Amygdala (tissue), 56 donors: ENCODE results near the gene DCPS.
"Not testable (repeated sequence)": the region's sequence is repeated elsewhere in the genome, so short reads cannot be mapped to it uniquely, and the experiment has no call there.

ENCODE experiments used
- DNase-seq, 56 donors: peaks; one replicate each; lab custom pipeline; 2025; lab: John Stamatoyannopoulos, UW

The DCPS gene

DNA sequence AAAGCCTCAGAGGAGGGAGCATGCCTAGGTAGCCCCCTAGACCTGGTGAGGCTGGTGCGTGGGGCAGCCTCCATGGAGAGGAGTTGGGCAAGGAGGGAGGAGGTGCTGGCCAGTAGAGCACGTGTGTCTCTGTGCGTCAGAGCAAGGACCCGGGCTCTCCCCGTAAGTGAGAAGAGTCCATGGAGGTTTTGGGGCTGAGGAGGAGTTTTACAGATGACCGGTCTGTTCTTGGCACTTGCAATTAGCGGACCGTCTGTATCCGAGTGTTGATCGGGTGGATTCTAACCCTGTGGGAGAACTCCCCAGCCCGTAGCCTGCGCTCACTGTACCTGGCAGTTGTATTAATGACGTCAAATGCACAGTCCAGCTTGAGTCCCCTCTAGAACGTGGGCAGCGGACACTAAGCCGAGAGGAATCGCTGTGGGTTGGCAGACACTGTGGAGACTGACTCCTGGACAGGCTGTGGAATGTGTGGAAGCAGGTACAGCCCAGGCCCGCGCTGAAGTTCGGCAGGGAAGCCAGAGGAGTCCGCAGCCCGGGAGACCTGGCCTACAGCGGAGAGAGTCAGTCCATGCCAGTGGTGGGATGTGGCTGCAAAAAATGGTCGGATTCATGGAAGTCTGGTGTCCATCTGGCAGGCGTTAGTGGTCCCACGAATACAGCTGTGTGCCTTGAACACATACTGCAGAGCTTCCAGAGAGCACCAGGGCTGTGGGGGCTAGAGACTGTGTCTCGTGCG is 70.9 kb downstream of the DCPS start:
- DNase-seq = not testable (repeated sequence)

DNA sequence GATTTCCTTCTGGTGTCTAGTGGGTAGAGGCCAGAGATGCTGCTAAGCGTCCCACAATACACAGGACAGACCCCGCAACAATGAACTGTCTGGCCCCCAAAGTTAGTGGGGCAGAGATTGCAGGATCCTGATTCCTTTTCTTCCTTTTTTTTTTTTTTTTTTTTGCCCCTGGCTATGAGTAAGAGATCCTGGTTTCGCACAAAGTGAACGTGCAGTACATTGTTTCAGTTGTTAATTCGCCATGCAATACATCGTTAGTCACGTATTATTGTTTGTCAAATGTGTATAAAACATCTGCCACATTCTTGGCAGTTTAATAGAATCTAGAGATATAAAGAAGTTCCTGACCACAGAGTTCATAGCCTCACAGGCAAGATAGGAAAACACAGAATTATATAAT is 71.9 kb downstream of the DCPS start:
- no peak for DNase-seq

DNA sequence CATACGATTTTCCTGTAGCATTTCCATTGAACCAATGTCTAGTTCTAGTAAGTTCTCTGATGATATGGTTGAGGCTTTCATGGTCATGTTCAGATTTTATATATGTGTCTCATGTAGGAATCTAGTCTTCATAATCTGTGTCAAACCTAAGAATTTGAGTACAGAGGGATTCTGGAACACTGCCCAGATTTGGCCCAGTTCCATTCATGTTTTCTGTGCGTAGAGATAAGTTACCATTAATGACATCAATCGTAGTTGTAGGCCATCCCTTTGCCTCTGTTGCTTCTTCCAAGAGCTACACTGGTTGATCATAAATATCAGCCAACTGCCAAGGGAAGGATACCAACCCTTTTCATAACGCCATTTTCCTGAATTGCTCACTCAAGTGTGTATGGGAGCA is 74.9 kb downstream of the DCPS start:
- DNase-seq = no peak

DNA sequence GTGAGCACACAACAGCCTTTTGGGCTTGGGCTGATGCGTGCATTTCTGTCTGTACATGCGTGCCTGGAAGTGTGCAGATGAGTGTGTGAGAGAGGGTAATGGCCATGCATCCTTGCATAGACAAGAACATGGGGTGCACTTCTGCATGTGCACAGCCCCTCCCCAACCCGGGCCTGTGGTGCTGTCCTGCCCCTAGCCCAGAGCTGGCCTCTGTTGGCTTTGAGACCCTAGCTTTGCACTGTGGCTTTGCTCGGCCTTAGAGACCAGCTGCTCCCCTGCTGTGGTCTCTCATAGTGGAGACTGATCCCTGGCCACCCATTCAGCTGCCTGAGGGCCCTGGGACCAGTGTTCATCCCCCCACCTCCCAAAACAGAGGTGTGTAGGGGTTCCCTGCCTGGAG is 77.0 kb downstream of the DCPS start:
- no peak for DNase-seq

DNA sequence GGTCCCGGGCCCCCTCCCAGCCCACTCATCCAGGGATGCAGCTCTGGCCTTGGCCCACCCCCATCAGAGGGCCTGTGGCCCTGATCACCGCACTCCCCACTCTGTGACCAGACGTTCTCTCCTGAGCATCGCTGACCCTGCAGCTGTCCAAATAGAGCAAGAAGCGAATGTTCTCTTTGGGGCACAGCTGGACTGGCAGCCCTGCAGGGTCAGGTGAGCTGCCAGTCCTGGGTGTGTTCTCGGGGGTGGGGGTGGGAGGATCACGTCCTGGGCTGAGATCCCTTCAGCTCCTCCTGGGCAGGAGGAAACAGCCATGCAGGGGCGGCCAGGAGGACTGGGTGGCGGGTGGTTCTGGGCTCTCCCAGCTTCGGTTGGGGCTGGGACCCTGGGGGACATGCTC is 78.1 kb downstream of the DCPS start:
- DNase-seq = not testable (repeated sequence)

DNA sequence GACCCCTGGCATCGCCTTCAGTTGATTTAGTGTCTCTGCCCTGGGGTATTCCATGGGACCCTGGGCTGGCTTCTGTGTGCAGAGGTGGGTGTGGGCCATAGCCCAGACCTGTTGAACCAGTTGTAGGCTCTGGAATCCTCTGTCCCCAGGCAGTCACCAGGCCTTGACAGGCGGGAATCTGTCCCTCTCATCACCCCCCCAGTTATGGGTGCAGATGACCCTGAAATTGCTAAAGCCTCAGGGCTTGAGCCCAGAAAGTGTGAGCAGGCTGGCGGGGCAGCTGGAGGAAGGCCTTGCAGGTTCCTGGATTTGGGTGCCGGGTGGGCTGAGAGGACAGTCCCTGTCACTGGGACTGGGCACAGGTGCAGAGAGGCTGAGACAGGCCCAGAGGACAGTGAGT is 78.8 kb downstream of the DCPS start:
- DNase-seq = not testable (repeated sequence)

DNA sequence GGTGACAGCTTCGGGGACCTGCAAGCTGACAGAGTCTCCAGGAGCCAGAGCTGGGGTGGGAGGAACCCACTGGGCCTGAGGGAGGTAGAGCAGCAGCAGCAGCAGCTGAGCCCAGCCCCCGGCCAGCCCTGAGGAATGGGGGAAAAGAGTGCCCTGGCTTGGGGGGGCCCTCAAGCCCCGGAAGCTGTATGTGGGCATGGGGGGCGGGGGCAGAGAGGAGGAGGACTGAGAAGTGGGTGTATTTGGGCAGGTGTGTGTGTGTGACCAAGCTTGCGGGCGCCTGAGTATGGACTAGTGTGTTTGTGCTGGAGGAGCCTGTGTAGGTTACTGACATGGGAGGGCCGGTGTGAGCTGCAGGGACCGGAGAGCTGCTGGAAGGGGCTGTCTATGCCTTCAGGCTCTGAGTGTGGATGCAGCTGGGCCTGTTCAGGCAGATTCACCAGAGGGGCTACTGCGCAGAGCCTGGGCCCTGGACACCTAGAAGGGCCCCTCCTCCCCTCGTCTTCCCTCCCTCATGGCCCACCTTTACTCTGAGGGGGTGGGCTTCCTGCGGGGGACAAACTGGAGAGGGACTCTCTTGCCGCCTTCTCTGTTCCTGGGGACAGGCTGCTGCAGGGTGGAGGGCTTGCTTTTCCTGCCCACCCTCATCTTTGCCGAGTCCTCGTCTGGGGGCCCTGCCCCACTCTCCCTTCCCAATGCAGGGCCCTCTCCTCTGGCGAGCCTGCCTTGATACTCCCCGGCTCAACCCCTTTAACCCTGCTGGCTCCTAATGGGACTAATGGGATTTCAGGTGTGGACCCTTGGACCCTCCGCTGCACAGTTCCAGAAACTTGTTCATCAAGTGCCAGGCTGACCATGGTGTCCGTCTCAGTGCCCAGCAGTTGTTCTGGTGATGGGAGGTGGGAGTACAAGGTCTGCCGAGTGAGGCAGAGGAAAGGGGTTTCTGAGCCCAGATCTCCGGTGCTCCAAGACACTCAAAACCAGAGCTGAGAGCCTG is 79.8 kb downstream of the DCPS start:
- no peak for DNase-seq

DNA sequence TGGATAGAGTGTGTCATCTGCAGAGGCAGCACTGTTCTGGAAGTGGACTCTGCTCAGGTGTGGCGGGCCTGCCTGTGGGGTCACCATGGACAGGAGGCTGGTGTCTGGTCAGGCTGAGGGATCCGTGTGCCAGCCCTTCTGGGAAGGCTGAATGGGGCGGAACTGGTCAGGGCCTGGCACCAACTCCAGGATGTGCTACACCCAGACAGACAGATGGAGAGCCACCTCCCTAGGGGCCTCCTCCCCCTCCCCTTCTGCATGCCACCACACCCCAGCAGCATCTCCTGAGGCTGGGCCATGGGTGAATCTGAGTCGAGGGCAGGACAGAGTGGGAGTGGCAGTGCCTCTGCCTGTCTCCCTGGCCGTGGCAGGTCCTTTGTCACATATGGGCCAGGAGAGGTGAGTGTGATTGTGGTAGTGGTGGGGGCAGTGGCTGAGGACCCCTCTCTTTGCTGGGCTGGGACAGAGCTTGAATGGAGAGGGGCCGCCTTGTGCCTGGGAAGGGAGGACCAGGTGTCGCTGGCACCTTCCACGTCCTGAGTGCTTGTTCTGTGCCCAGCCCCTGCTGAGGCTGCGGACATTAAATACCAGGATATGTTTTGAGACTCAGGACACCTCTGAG is 80.7 kb downstream of the DCPS start:
- DNase-seq = no peak

DNA sequence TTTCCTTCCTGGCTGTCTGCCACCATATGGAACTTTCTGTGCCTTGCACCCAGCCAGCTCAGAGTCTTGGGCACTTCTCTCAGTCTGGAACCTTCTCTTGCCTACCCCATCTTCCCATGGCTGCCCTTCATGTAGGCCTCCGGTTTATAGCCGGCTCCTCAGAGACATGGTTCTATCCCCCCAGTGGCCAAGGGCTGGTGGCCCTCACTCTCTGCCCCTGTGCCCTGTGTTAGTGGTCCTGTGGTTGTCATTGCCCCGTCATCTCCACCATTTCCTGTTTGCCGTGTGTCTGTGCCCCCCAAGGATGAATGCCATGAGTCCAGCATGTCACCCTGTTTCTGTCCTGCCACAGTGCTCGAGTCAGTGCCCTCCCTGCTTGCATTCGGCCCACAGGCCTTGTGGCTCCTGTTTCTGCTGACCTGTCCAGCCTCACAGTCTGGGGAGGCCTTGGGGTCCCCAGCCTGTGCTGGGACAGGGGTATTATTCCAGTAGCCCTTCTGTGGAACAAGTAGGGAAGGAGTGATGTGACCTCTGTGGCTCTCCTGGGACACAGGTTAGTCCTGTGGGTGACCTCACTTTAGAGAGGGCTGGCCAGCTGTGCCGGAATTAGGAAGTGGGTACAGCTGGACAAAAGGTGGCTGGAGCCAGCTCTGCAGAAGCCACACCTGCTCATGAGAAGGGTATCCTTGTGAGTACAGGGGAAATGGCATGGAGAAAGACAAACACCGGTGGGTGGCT is 82.3 kb downstream of the DCPS start:
- DNase-seq = no peak

DNA sequence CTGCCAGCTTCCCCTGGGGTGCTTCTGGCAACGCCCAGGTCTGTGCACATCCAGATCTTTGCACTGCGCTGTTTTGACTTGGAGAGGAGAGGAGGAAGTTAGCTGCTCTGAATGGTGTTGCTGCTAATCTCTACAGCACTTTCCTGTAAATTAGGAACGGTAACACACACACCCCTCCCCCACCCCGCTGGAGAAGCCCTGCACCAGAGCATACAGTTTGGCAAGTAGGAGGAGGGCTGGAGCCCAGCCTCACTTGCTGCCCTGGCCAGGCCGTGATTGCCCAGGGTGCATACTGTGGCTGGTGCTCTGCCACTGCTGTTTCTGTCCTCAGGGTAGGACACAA is 82.8 kb downstream of the DCPS start:
- not testable (repeated sequence) for DNase-seq

DNA sequence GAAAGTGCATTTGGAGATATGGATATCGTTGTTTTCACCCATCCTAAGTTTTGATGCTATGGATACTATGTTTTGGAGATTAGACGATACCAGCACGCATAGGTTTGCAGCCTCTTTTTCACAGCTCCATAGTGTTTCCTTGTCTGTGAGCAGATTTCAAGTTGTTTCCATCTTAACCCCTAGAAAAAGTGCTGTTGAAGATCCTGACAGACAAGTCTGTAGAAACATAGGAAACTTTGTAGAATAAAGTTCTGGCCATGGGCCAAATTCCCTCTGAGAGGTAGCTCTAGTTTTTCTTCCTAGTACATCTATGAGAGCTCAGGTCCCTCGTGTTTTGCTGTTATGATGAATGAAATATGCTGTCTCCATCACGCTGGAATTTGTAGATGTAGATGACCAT is 84.0 kb downstream of the DCPS start:
- DNase-seq = no peak

DNA sequence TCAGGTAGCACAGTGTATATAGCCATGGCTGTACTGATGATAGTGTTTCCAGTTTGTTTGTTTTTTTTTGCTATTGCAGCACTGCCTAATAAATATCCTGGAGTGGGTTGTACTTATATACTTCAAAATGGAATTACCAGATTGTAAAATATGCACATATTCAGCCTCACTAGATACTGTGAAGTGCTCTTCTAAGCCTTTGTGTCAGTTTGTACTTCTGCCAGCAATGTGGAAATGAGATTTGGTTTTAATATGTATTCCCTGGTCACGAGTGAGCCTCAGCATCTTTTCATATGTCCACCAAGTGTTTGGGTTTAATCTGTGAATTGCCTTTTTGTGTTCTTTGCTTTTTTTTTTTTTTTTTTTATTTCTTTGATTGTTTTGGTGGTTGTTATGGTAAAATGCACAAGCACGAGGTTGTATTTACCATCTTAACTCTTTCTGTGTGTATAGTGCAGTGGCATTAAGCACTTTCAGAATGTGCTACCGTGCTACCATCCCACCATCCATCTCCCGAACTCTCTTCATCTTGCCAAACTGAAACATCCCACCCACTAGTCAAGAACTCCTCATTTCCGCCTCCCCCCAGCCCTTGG is 86.5 kb downstream of the DCPS start:
- DNase-seq = no peak

DNA sequence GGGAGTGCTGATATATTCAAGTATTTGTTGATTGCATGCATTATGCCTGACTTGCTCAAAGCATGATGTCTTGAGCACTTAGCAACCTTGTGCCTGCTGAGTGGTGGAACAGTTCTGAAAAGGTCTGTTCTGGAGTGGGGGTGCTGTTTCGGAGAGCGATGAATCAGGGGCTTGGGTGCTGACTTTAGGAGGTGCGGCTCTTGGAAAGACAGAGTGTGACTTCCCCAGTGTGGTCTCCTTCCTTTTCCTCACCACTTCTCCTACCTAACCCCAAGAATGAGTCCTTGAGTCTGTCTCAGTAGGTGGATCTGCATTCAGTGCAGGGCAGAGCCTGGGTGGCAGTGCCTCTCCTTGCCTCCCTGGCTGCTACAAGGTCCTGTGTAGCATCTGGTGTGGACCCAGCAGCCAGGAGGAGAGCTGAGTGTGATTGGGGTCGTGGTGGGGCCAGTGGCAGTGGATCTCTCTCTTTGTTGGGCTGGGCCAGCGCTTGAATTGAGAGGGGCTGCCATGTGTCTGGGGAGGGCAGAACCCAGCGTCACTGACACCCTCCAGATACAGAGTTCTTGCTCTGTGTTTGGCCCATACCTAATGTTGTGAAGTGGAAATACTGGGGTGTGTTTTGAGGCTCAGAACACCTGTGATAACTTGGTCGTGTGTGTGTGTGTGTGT is 87.6 kb downstream of the DCPS start:
- DNase-seq = no peak

DNA sequence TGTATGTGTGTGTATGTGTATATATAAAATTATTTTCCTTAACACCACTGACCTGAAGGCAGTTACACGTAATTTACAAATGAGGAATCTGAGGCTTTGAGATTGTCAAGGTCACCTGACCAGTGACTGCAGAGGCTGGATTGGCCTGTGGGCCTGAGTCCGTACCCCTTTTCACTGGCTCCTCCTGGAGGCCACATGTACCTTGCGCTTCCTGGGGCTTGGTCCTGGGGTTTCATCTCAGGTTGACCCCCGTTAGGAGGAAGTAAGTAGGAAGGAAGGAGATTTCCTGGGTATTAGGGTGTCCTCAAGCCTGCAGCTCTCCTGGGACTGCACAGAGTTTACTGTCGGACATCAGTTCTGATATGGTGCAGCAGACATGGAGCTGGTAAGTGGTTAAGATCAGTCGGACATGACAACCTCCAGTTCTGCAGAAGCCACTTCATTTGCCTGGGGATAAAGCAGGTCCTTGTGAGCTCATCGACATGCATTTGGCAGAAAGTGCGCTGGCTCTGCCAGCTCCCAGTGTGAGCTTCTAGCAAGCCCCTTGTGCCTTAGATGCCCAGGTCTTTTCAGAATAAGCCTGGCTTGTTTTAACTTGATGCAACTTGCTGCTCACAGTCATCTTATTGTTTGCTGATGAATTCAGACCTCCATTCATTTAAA is 88.2 kb downstream of the DCPS start:
- DNase-seq = peak in 34 of 56 donors; percentile 15 to 71 (median 32)

DNA sequence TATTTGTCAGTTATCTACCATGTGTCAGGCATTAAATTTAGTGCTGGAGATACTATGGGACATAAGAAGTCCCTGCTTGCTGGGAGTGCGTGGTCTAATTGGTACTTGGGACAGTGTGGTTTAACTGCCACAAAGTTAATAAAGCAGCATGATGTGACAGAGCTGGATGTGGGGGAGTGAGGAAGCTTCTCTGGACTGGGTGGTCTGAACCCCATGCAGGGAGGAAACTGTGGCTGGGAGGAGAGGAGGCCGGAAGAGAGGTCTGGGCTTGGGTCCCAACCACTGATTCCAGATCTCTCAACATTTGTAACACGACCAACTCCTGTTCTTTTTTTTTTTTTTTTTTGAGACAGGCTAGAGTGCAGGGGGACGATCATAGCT is 88.8 kb downstream of the DCPS start:
- DNase-seq = no peak

DNA sequence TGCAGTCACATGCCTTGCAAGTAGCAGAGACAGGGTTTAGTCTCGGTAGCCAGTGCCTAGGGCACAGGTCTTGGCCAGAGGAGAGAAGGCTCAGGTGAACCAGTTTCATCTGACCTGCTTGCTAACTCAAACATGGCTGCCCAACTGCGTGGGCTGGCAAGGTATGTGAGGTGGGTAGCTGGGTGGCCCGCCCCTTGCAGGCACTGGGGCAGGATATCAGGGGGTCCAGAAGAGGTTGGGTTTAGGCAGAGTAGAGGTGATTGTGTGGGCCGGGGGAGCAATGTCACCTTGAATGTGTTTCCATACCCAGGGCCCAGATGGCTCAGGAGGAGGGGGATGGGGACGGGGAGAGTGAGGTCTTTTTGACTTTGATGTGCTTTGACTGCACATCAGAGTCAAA is 89.3 kb downstream of the DCPS start:
- no peak for DNase-seq

DNA sequence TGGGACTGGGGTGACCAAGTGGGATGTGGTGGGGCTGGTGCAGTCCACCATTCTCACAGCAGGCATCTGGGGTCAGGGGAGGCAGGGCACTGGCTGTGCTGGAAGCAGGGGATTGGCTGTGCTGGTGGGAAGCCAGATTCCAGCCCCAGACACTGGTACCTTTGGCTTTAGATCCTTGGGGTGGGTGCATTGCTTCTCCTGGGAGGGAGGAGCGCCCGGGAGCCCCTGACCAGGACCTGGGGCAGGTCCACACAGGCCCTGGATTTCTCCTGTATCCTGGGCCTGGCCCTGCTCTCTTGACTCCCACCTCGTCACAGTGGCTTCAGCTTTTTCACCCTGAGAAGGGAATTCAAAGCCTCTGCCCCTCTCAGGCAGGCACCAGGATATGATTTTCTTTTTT is 90.2 kb downstream of the DCPS start:
- no peak for DNase-seq

DNA sequence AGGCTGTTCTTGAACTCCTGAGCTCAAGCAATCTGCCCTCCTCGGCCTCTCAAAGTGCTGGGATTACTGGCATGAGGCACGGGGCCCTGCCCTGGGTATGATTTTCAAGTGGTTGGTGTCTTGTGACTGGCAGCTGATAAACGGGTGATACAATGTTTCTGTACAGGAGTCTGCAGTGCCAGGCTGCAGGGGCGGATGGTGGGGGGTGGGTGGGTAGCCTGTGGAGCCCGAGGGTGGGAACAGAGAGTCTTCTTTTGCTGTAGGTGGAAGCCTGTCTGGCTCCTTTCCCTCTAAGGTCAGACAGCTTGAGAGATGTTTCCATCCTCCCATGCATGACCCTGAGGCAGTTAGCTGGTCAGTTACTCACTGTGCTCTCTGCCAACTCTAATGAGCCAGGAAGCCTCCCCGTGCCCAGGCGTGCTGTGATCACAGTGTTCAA is 90.8 kb downstream of the DCPS start:
- peak in 19 of 56 donors; percentile 8 to 62 (median 30) for DNase-seq
